NCI-H510A treated with DMSO at 0.1 percent for 48 hours (cell line): ENCODE results near the gene RETNLB.

Experiments
- DNase-seq: peaks from one replicate; lab custom pipeline; 2025; lab: John Stamatoyannopoulos, UW

The RETNLB gene

GRCh38 chr3:108757404-108757982 lies at the start of gene RETNLB:
RETNLB (minus strand) TSS chr3:108757410; CDS start chr3:108757185, 225 bp downstream.
- peak; percentile 88 for DNase-seq

DNA sequence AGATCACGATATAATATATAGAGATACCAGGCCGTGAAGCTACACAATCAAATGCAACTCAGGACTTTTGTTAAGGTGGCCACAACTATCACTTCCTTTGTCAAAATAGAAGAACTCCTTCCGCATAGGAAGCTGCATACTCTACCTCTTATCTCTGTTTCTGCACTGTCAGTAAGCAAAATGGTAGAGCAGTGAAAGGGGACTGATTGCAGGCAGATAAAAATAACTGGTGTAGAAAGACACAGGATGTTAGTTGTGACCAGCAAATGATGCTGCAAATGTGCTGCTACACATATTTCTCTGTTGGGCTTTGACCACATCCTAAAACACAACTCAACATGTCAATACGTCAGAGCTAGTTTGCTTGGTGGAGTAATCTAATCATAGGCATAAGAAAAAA lies 49.1 kb upstream of the RETNLB start:
- DNase-seq: no peak

DNA sequence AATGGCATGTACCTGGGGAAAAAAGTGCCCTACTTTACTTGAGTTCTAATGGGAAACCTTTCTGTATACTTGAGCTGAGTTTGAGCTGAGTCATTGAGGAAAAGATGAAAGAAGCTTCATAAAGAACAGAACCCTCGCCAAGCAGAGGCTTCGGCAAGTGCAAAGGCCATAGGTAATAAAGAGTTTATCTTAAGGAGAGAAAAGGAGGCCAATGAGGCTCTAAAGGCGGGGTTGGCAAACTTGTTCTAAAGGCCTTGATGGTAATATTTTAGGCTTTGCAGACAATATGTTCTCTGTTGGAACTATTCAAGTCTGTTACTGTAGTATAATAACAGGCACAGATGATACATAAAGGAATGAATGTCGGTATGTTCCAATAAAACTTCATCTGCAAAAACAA lies 47.8 kb upstream of the RETNLB start:
- no peak for DNase-seq

- no peak for DNase-seq
Observed at GRCh38 chr3:108804437-108804836, 47.2 kb upstream of the RETNLB start.

- no peak for DNase-seq
Observed at GRCh38 chr3:108791473-108791872, 34.3 kb upstream of the RETNLB start.

DNA sequence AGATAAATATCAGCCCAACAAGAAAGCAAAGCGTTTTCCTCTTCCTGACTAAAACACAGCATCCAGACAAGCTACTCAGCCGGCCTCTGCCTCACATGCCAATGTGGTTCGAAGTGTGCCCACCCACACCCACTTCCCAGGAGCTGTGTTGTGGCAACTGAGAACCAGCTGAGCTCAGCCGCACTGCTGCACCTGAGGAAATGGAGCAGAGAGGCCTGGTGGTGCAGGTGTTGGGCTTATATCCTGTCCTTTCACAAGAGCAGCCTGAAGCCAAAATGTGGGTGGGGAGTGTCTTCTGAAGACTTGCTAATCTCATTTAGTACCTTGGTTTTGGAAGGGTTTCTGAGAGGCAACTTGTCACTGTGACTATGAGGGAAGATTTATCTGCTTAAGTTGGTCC lies 23.0 kb upstream of the RETNLB start:
- DNase-seq: no peak

GRCh38 chr3:108779496-108779895 lies 22.3 kb upstream of the RETNLB start:
- no peak for DNase-seq

DNA sequence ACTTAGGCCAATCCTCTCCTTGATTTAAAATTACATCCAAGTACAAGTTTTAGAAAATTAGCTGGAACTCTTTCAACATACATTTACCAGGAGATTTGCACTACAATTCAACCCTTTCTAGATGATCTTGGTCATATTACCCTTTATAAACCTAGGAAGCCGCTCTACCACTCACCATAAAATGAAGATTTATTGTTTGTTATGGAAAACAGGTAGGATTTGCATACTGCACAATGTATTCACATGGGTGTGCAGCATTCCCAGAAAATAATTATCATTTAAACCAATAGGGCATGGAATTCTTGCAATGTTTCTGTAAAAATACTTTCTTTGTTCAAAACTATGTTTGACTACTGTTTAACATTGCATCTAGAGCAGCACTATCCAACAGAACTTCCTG lies 18.4 kb upstream of the RETNLB start:
- no peak for DNase-seq

GRCh38 chr3:108767253-108767652 lies 10.0 kb upstream of the RETNLB start:
- no peak for DNase-seq

DNA sequence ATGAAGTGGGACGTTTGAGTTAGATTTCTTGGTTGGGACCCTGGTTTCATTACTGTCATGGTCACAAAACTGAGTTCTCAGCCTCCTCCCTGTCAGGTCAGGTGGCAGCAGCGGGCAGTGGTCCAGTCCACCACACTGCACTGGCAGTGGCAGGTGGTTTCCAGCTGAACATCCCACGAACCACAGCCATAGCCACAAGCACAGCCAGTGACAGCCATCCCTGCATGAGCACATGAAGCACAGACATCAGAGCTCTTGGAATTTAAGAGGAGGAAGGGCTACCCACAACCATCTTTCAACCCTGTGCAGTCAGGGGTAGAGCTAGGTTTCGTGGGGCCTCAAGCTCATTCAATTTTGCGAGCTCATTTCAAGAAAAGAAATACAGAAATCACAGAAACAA lies 1.5 kb downstream of the RETNLB start:
- no peak for DNase-seq

DNA sequence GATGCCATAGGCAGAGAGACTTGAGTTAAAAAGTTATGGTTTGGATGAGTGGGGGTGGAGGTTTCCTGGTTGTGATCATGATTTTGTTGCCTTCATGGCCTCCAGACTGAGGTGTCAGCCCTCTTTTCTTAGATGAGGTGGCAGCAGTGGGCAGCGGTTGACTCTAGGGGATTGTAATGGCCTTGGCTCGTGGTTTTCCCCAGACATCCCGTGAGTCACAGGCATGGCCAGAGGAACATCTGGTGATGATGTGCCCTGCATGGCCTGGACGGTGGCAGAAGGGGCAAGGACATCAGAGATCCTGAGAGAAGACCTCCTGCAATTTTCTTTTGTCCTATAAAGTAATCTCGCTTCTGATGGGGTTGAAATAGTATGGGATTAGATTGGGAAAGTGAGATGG lies 12.4 kb downstream of the RETNLB start:
- DNase-seq: no peak

GRCh38 chr3:108742929-108743328 lies 14.3 kb downstream of the RETNLB start:
- DNase-seq: no peak

DNA sequence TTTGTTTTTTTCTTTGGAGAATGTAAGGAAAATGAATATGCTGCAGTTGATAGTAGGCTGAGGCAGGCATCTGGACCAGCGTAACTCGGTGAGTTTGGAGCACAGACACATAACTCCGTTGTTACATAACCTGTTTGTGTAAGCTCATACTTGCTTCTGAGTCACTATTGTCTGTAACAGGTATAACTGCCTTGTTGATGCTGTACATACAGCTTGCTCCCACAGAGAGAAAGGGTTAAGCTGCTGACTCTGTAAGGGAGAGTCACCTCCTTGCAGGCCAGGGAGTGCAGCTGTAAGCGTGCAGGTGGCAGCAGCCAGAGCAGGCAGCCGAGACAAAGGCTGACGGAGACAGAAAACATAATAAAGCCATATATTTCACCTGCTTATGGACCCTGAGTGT lies 20.4 kb downstream of the RETNLB start:
- DNase-seq: peak; percentile 8

DNA sequence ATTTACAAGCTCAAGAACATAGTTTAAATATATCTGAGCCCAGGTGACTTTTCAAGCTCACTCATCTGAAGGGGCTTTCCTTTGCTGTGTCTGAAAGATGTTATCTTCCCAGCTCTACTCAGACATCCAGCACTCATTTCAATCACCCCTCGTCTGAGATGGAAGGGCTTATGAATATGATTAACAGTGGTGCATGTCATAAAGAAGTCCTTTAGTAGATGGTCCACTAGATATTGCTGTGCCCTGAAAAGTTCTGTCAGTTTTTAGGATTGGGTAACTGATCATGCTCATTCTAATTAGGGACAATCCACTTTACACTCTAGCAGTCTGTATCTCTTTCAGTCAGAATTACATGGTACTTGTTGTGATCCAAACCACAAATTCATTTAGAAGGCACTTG lies 28.3 kb downstream of the RETNLB start:
- DNase-seq: no peak

DNA sequence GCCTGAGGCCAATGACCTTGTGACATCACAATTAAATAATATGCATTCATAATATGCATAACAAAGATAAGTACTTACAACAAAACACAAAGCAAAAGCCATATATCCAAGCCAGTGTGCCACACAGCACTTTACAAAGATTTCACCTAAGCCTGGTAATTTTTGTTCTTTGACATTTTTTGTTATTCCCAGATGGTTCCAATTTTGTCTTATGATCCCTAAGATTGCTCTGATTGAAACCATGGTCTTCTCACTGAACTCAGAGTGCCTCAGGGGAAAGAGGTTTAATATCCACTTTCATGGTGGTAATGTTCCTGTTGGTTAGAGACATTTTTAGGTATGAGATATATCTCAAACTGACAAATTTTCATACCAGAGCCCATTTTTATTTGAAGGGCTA lies 29.1 kb downstream of the RETNLB start:
- no peak for DNase-seq

- DNase-seq: no peak
Observed at GRCh38 chr3:108724101-108724500, 33.1 kb downstream of the RETNLB start.

- no peak for DNase-seq
Observed at GRCh38 chr3:108722724-108723123, 34.5 kb downstream of the RETNLB start.

GRCh38 chr3:108719178-108719806 lies 37.9 kb downstream of the RETNLB start:
- DNase-seq: no peak

- no peak for DNase-seq
Observed at GRCh38 chr3:108718454-108718853, 38.8 kb downstream of the RETNLB start.

- peak; percentile 54 for DNase-seq
Observed at GRCh38 chr3:108713816-108714215, 43.4 kb downstream of the RETNLB start.

DNA sequence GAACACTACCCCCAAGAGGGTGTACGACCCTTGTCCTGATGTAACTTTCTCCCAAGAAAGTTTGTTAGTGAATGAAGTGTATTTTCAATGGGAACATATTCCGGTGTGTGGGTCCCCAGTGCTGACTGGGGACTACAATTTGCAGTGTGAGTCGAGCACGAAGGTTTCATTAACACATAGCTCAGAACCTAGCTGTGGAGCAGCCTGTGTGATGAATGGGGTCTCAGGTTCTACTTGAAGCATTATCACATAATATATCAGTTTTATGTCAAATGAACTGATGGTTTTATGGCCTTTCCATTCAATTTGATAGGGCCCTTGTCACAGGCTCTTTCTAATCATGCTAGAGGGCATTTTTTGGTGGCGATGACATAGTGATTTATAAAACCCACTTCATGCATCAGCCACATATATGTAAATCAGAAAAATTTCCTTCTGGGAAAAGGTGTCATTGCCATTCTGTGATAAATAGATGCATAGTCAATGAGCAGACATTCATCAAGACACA lies 44.1 kb downstream of the RETNLB start:
- no peak for DNase-seq
